ENCODE measurements around the gene CDS1. TPM values are rescaled to one million over a fixed set of nuclear protein-coding genes. Genes with fewer than 3 reads are reported as not detected.

CDS1 gene
- total RNA-seq, 2 donors from 2014 or later, result 5.8 to 8.9 TPM

- no peaks in the 10 kb centered on the region for H3K4me1 Mint-ChIP-seq
- no peaks in the 10 kb centered on the region for H3K9me3 ChIP-seq (ENCODE audit: control insufficient read depth, low read length)
- no peak overlapping the region for H3K27ac ChIP-seq (ENCODE audit: low read depth, low read length)
- H3K36me3 Mint-ChIP-seq (ENCODE audit: low read depth), result peaks cover 8% of the 10 kb centered on the region
- no peaks in the 10 kb centered on the region for H3K36me3 ChIP-seq (ENCODE audit: control insufficient read depth, insufficient read depth, low read length)
- no peak overlapping the region for H3K27ac Mint-ChIP-seq
- no peak overlapping the region for H3K9ac ChIP-seq (ENCODE audit: extremely low read depth, low read length, poor library complexity, severe bottlenecking)
- H3K4me3 Mint-ChIP-seq, result no peak overlapping the region
- no peaks in the 10 kb centered on the region for H3K27me3 ChIP-seq (ENCODE audit: control insufficient read depth, insufficient read depth, low read length, poor library complexity, severe bottlenecking)
- 91 to 92% methylated on average over 11 of the region's 11 CpGs for WGBS, 2 experiments (ENCODE audit: insufficient coverage in 1 of 2, insufficient read length in 1 of 2)
- H3K4me1 ChIP-seq (ENCODE audit: control insufficient read depth, insufficient read depth, low read length), result no peaks in the 10 kb centered on the region
- H3K4me3 ChIP-seq (ENCODE audit: low read length), result no peak overlapping the region
- H3K27me3 Mint-ChIP-seq (ENCODE audit: insufficient read depth), result no peaks in the 10 kb centered on the region
- H3K9me3 Mint-ChIP-seq, result no peaks in the 10 kb centered on the region
- TF ChIP-seq CTCF (conservative IDR thresholded peaks at IDR 0.05), result no peak
- no peak for DNase-seq
Measured at GRCh38 chr4:84623661-84624060, 40.7 kb downstream of the CDS1 start.

- no peaks in the 10 kb centered on the region for H3K4me1 ChIP-seq (ENCODE audit: control insufficient read depth, insufficient read depth, low read length)
- peaks cover 6% of the 10 kb centered on the region for H3K36me3 Mint-ChIP-seq (ENCODE audit: low read depth)
- no peak overlapping the region for H3K4me3 ChIP-seq (ENCODE audit: low read length)
- no peaks in the 10 kb centered on the region for H3K27me3 Mint-ChIP-seq (ENCODE audit: insufficient read depth)
- H3K9me3 Mint-ChIP-seq, result no peaks in the 10 kb centered on the region
- 97% methylated on average over 5 of the region's 5 CpGs; no CpG with 5 or more reads in 1 of the 2 experiments for WGBS, 2 experiments (ENCODE audit: insufficient coverage in 1 of 2, insufficient read length in 1 of 2)
- no peak for DNase-seq
- no peak overlapping the region for H3K9ac ChIP-seq (ENCODE audit: extremely low read depth, low read length, poor library complexity, severe bottlenecking)
- H3K9me3 ChIP-seq (ENCODE audit: control insufficient read depth, low read length), result no peaks in the 10 kb centered on the region
- no peaks in the 10 kb centered on the region for H3K27me3 ChIP-seq (ENCODE audit: control insufficient read depth, insufficient read depth, low read length, poor library complexity, severe bottlenecking)
- H3K36me3 ChIP-seq (ENCODE audit: control insufficient read depth, insufficient read depth, low read length), result no peaks in the 10 kb centered on the region
- no peaks in the 10 kb centered on the region for H3K4me1 Mint-ChIP-seq
- TF ChIP-seq CTCF (conservative IDR thresholded peaks at IDR 0.05), result no peak
- H3K27ac Mint-ChIP-seq, result no peak overlapping the region
- no peak overlapping the region for H3K4me3 Mint-ChIP-seq
- no peak overlapping the region for H3K27ac ChIP-seq (ENCODE audit: low read depth, low read length)
Measured at GRCh38 chr4:84626673-84627072, 43.7 kb downstream of the CDS1 start.

GRCh38 chr4:84631573-84631972, 48.6 kb downstream of the CDS1 start:
- Mint-ChIP-seq H3K27me3 (ENCODE audit: insufficient read depth) (no peaks in the 10 kb centered on the region), H3K27ac (no peak overlapping the region), H3K9me3 (no peaks in the 10 kb centered on the region), H3K36me3 (ENCODE audit: low read depth) (peaks cover 6% of the 10 kb centered on the region), H3K4me3 (no peak overlapping the region), H3K4me1 (no peaks in the 10 kb centered on the region)
- no peak overlapping the region for H3K9ac ChIP-seq (ENCODE audit: extremely low read depth, low read length, poor library complexity, severe bottlenecking)
- H3K27ac ChIP-seq (ENCODE audit: low read depth, low read length), result no peak overlapping the region
- 79 to 80% methylated on average over 1 to 3 of the region's 3 CpGs for WGBS, 2 experiments (ENCODE audit: insufficient coverage in 1 of 2, insufficient read length in 1 of 2)
- no peak overlapping the region for H3K4me3 ChIP-seq (ENCODE audit: low read length)
- no peak for DNase-seq
- no peaks in the 10 kb centered on the region for H3K9me3 ChIP-seq (ENCODE audit: control insufficient read depth, low read length)
- H3K4me1 ChIP-seq (ENCODE audit: control insufficient read depth, insufficient read depth, low read length), result no peaks in the 10 kb centered on the region
- no peak for TF ChIP-seq CTCF (conservative IDR thresholded peaks at IDR 0.05)
- no peaks in the 10 kb centered on the region for H3K36me3 ChIP-seq (ENCODE audit: control insufficient read depth, insufficient read depth, low read length)
- H3K27me3 ChIP-seq (ENCODE audit: control insufficient read depth, insufficient read depth, low read length, poor library complexity, severe bottlenecking), result no peaks in the 10 kb centered on the region
